ENCODE data around the gene UBAC2.

The UBAC2 gene

DNA sequence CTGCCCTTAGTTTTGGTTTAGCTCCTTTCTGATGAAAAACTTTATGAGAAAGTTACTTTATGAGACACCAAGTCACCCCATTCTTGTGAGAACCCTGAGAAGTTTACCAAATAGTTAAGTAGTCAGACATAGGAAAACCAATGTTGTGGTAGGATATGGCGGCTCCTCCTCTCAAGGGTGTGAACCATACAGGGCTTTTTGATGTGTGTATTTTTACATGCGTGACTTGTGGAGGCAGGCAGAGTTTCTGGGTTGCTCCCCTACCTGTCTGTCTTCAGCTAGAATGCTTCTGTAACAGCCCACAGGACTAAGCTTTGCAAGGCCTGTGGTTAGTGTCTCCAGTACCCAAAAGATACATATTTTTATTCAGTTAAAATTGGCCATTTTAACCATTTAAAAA, 18.3 kb downstream of the UBAC2 start:
- no peak for TF ChIP-seq BHLHE40 (IDR thresholded peaks at IDR 0.05; ENCODE audit: borderline replicate concordance)
- TF ChIP-seq PKNOX1 (IDR thresholded peaks at IDR 0.05) = no peak
- TF ChIP-seq ELF4 (IDR thresholded peaks at IDR 0.05) = no peak
- no peak for TF ChIP-seq ZNF384 (IDR thresholded peaks at IDR 0.05)
- TF ChIP-seq L3MBTL2 (conservative IDR thresholded peaks at IDR 0.05) = no peak
- TF ChIP-seq FOXK2 (IDR thresholded peaks at IDR 0.05) = no peak
- no peak for TF ChIP-seq ARNT (IDR thresholded peaks at IDR 0.05)
- no peak for TF ChIP-seq NFRKB (IDR thresholded peaks at IDR 0.05)
- TF ChIP-seq SUZ12 (IDR thresholded peaks at IDR 0.05) = no peak
- TF ChIP-seq CTBP1 (IDR thresholded peaks at IDR 0.05; ENCODE audit: borderline replicate concordance) = no peak
- TF ChIP-seq LEF1 (IDR thresholded peaks at IDR 0.05; ENCODE audit: borderline replicate concordance) = no peak
- TF ChIP-seq FOXA1 (IDR thresholded peaks at IDR 0.05) = no peak
- POLR2A ChIA-PET = interaction anchor here (1.0 kb wide), 1 partner anchor 19 kb away, joined by 5 read pairs; the partner anchor contains the start of gene UBAC2

DNA sequence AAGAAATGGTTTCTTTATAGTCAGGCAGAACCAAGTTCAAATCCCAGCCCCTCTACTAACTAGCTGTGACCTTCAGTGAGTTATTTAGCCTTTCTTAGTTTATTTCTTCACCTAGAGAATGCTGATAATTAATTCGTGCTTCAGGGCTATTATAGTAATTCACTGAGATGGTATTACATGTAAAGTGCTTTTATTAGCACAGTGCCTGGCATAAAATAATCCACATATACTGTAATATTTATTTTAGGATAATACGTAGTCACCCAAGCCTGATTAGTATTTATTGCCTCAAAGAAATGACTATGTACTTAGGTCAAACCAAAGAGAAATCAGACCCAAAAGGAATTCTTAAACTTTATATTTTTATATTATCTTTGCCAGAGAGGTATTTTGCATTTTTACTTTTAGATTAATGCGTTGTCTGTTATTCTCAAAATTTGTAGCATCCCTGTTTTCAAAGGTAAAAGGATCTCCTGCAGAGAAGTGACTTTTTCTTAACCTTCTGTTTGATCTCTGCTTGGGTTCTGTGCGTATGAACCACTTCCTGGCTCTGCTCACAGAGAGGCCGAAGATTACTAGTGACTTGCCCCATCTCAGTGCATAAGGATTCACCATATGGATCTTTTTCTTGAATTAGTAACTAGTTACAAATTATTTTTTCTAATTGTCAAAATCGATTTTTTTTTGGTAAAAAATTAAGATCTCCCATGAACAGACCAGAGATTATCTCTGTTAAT, 19.7 kb downstream of the UBAC2 start:
- ChIA-PET POLR2A (no interaction called here), CTCF (no interaction called here)
- DNase-seq (ENCODE audit: extremely low spot score) = no peak
- TF ChIP-seq SP1 (IDR thresholded peaks at IDR 0.05) = no peak
- no peak for TF ChIP-seq LEF1 (IDR thresholded peaks at IDR 0.05; ENCODE audit: borderline replicate concordance)
- TF ChIP-seq ZNF384 (IDR thresholded peaks at IDR 0.05) = no peak
- TF ChIP-seq HDGF (IDR thresholded peaks at IDR 0.05; ENCODE audit: borderline replicate concordance) = no peak
- no peak for TF ChIP-seq TARDBP (IDR thresholded peaks at IDR 0.05)
- no peak for TF ChIP-seq CTBP1 (IDR thresholded peaks at IDR 0.05; ENCODE audit: borderline replicate concordance)
- no peak for TF ChIP-seq SUZ12 (IDR thresholded peaks at IDR 0.05)
- TF ChIP-seq NFRKB (IDR thresholded peaks at IDR 0.05) = no peak
- TF ChIP-seq FOXK2 (IDR thresholded peaks at IDR 0.05) = no peak
- no peak for TF ChIP-seq BHLHE40 (IDR thresholded peaks at IDR 0.05; ENCODE audit: borderline replicate concordance)
- TF ChIP-seq L3MBTL2 (conservative IDR thresholded peaks at IDR 0.05) = no peak
- TF ChIP-seq FOXM1 (IDR thresholded peaks at IDR 0.05; ENCODE audit: borderline replicate concordance) = no peak
- no peak for TF ChIP-seq ELF4 (IDR thresholded peaks at IDR 0.05)
- TF ChIP-seq ARNT (IDR thresholded peaks at IDR 0.05) = no peak
- TF ChIP-seq FOXA1 (IDR thresholded peaks at IDR 0.05) = no peak
- TF ChIP-seq PKNOX1 (IDR thresholded peaks at IDR 0.05) = no peak

More for the DNA sequence above, 18.3 kb downstream of the UBAC2 start:
- CTCF ChIA-PET = interaction anchor here (0.7 to 1.8 kb wide), 2 partner anchors 17 to 1079 kb away, joined by 3 to 4 read pairs; no protein-coding TSS in a partner anchor
- no peak for DNase-seq (ENCODE audit: extremely low spot score)

GRCh38 chr13:99221567-99222239, 21.0 kb downstream of the UBAC2 start:
- TF ChIP-seq LEF1 (IDR thresholded peaks at IDR 0.05; ENCODE audit: borderline replicate concordance) = no peak
- TF ChIP-seq L3MBTL2 (conservative IDR thresholded peaks at IDR 0.05) = no peak
- no peak for DNase-seq (ENCODE audit: extremely low spot score)
- POLR2A ChIA-PET = no interaction called here
- CTCF ChIA-PET = no interaction called here

- no peak for TF ChIP-seq HDGF (IDR thresholded peaks at IDR 0.05; ENCODE audit: borderline replicate concordance)
- TF ChIP-seq PKNOX1 (IDR thresholded peaks at IDR 0.05) = 0 out of 2 replicates have a peak, but pooled peaks have one; percentile 13
- DNase-seq (ENCODE audit: extremely low spot score) = no peak
- CTCF ChIA-PET = no interaction called here
- POLR2A ChIA-PET = interaction anchor here (1.2 kb wide), 1 partner anchor 23 kb away, joined by 6 read pairs; the partner anchor contains the start of gene UBAC2
These were observed 22.9 kb downstream of the UBAC2 start for GRCh38 chr13:99223587-99223986.

DNA sequence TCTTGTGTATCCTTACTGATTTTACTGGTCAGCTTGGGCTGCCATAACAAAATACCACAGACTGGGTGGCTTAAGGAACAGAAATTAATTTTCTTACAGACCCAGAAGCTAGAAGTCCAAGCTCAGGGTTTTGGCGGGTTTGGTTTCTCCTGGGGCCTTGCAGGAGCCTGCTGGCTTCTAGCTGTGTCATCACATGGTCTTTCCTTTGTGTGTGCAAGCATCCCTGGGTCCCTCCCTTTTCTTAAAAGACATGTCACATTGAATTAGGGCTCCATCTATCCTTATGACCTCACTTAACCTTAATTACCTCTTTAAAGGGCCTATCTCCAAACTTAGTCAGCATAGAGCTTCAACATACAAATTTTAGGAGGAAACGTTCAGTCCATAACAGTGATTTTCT, 23.4 kb downstream of the UBAC2 start:
- ChIA-PET CTCF (no interaction called here), POLR2A (interaction anchor here (1.2 kb wide), 1 partner anchor 24 kb away, joined by 6 read pairs; the partner anchor contains the start of gene UBAC2)
- no peak for DNase-seq (ENCODE audit: extremely low spot score)
- TF ChIP-seq SUZ12 (IDR thresholded peaks at IDR 0.05) (no peak), FOXM1 (IDR thresholded peaks at IDR 0.05; ENCODE audit: borderline replicate concordance) (no peak), ARNT (IDR thresholded peaks at IDR 0.05) (no peak), ZNF384 (IDR thresholded peaks at IDR 0.05) (no peak), ELF4 (IDR thresholded peaks at IDR 0.05) (no peak), CTBP1 (IDR thresholded peaks at IDR 0.05; ENCODE audit: borderline replicate concordance) (no peak), SP1 (IDR thresholded peaks at IDR 0.05) (no peak), BHLHE40 (IDR thresholded peaks at IDR 0.05; ENCODE audit: borderline replicate concordance) (no peak), TARDBP (IDR thresholded peaks at IDR 0.05) (no peak), LEF1 (IDR thresholded peaks at IDR 0.05; ENCODE audit: borderline replicate concordance) (no peak)

DNA sequence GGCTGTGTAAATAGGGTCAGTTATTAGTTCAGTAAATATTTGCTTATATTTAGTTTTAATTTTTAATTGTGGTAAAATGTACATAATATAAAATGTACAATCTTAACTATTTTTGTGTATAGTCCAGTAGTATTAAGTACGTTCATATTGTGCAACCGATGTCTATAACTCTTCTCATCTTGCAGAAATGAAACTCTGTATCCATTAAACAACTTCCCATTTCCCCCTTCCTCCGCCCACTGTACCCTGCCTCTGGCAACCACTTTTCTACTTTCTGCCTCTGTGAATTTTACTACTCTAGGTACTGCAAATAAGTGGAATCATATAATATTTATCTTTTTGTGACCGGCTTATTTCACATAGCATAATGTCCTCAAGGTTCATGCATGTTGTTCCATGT, 24.4 kb downstream of the UBAC2 start:
- no peak for DNase-seq (ENCODE audit: extremely low spot score)
- TF ChIP-seq NFRKB (IDR thresholded peaks at IDR 0.05) (no peak), BHLHE40 (IDR thresholded peaks at IDR 0.05; ENCODE audit: borderline replicate concordance) (no peak), HDGF (IDR thresholded peaks at IDR 0.05; ENCODE audit: borderline replicate concordance) (no peak), PKNOX1 (IDR thresholded peaks at IDR 0.05) (no peak), FOXA1 (IDR thresholded peaks at IDR 0.05) (no peak), TARDBP (IDR thresholded peaks at IDR 0.05) (no peak), FOXM1 (IDR thresholded peaks at IDR 0.05; ENCODE audit: borderline replicate concordance) (no peak), ARNT (IDR thresholded peaks at IDR 0.05) (no peak), L3MBTL2 (conservative IDR thresholded peaks at IDR 0.05) (no peak), ELF4 (IDR thresholded peaks at IDR 0.05) (no peak), CTBP1 (IDR thresholded peaks at IDR 0.05; ENCODE audit: borderline replicate concordance) (no peak), ZNF384 (IDR thresholded peaks at IDR 0.05) (no peak), FOXK2 (IDR thresholded peaks at IDR 0.05) (no peak), SUZ12 (IDR thresholded peaks at IDR 0.05) (no peak), LEF1 (IDR thresholded peaks at IDR 0.05; ENCODE audit: borderline replicate concordance) (no peak), SP1 (IDR thresholded peaks at IDR 0.05) (no peak)
- CTCF ChIA-PET = no interaction called here
- POLR2A ChIA-PET = no interaction called here
